Bronchial epithelial cell (primary cell): Measurements from ENCODE around the gene SMIM12. TPM values are rescaled to one million over a fixed set of nuclear protein-coding genes. Genes with fewer than 3 reads are reported as not detected.
"Not testable (repeated sequence)": the region's sequence is repeated elsewhere in the genome, so short reads cannot be mapped to it uniquely, and the experiment has no call there.

Source experiments
- DNase-seq: peaks from one replicate; pipeline ENCODE4 v3.0.0-alpha.2; 2010; ENCODE audit warnings: low read depth
- FAIRE-seq: peaks from 2 replicates; lab custom pipeline; 2011; peaks lifted over from hg19 to GRCh38; lab: Jason Lieb, UNC
- H3K27me3 ChIP-seq: 2 replicates; pipeline ENCODE4 v1.5.1; 2011; ENCODE audit warnings: low read length; ENCODE audit not compliant: control insufficient read depth, insufficient read depth
- H3K36me3 ChIP-seq: 2 replicates; pipeline ENCODE4 v1.5.1; 2011; ENCODE audit warnings: low read length; ENCODE audit not compliant: control insufficient read depth, insufficient read depth
- H3K4me3 ChIP-seq: 2 replicates; pipeline ENCODE4 v1.5.1; 2011; ENCODE audit warnings: mild to moderate bottlenecking, low read depth, low read length, control low read depth
- total RNA-seq: library from RNA; depleted of rRNA; stranded (reverse); fragments of >200 nt; gene quantifications from 2 replicates; pipeline ENCODE4 v1.2.1, GENCODE V29; 2014
- TF ChIP-seq, protein P1 (sequence below): IDR thresholded peaks from 2 replicates; pipeline ENCODE4 v1.5.1; 2011; ENCODE audit warnings: mild to moderate bottlenecking, moderate library complexity, low read length, control low read depth, inconsistent platforms; ENCODE audit not compliant: insufficient read depth, severe bottlenecking

The SMIM12 gene
- total RNA-seq, 1 donor from 2014 or later: 34.8 TPM

DNA sequence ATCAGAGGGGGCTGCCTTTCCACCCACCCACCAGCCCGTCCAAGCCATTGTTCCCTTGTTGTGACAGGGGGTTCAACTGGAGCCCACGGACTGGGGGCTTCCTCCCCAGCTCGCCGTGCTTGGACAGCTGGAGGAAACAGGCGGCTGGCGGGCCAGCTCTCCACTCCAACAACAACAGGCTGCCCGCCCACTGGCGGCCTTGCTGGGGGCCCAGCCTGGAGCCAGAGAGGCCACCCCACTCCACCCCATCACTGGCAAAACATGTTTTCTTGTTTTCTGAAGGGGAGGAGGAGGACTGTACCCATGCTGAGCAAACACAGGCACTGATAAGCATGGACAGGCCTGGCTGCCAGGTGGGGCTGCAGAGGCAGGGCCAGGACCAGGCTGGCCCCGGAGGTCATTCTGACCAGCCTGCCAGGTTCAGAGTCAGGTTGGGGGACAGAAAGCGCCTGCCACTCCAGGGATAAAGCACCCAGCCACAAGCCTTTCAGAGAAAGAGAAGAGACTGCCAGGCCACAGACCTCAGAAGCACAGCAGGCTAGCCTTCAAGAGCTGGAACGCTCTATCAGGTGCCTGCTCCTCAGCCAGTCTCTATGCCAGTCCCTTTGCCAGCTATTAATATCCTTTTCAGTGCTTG, 34.0 kb downstream of the SMIM12 start:
- H3K4me3 ChIP-seq: no peak overlapping the region
- H3K36me3 ChIP-seq: no peaks in the 10 kb centered on the region
- DNase-seq (peak; percentile 8), FAIRE-seq (no peak)
- no peaks in the 10 kb centered on the region for H3K27me3 ChIP-seq
- TF ChIP-seq, protein P1, sequence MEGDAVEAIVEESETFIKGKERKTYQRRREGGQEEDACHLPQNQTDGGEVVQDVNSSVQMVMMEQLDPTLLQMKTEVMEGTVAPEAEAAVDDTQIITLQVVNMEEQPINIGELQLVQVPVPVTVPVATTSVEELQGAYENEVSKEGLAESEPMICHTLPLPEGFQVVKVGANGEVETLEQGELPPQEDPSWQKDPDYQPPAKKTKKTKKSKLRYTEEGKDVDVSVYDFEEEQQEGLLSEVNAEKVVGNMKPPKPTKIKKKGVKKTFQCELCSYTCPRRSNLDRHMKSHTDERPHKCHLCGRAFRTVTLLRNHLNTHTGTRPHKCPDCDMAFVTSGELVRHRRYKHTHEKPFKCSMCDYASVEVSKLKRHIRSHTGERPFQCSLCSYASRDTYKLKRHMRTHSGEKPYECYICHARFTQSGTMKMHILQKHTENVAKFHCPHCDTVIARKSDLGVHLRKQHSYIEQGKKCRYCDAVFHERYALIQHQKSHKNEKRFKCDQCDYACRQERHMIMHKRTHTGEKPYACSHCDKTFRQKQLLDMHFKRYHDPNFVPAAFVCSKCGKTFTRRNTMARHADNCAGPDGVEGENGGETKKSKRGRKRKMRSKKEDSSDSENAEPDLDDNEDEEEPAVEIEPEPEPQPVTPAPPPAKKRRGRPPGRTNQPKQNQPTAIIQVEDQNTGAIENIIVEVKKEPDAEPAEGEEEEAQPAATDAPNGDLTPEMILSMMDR: no peak

DNA sequence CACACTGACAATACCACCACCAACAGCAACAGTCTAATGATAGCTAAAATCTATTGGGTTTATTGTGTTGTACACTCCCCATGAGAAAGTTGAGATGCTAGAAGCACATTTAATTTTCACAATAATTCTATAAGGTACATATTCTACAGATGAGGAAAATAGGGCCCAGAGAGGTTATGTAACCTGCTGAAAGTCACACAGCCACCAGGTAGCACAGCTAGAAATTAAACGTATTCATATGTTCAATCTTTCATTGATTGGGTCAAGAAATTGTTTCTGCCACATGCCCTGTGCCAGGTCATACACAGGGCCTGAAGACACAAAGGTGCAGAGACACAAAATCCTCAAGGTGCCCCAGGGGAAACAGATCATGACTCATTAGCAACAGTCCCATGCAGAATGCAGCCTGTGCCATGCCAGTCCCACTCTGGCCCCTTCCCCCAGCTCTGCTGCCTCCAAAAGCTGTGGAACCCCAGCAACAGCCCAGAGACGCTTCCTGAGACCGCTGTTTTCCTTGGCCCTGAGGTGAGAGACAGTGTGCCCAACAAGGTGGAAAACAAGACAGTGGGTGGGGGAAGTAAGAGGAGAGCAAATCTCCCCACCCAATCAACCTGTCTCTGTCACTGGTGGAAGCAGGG, 34.6 kb downstream of the SMIM12 start:
- H3K27me3 ChIP-seq: no peaks in the 10 kb centered on the region
- DNase-seq (peak; percentile 23), FAIRE-seq (no peak)
- H3K4me3 ChIP-seq: no peak overlapping the region
- no peaks in the 10 kb centered on the region for H3K36me3 ChIP-seq
- TF ChIP-seq, protein P1: no peak

DNA sequence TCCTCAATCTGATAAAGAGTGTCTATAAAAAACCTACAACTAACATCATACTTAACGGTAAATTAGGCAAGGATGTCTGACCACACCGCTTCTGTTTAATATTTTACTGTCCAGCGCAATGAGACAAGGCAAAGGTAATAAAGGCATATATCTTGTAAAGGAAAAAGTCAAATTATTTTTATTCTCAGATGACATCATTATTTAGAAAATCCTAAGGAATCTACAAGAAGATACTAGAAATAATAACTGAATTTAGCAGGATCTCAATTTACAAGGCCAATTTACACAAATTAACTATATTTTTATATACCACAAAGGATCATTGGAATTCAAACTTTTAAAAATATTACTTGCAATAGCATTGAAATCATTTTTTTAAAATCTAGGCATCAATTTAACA, 37.3 kb downstream of the SMIM12 start:
- FAIRE-seq (no peak), DNase-seq (no peak)
- Histone ChIP-seq H3K4me3 (no peak overlapping the region), H3K36me3 (no peaks in the 10 kb centered on the region), H3K27me3 (no peaks in the 10 kb centered on the region)
- TF ChIP-seq, protein P1: no peak

DNA sequence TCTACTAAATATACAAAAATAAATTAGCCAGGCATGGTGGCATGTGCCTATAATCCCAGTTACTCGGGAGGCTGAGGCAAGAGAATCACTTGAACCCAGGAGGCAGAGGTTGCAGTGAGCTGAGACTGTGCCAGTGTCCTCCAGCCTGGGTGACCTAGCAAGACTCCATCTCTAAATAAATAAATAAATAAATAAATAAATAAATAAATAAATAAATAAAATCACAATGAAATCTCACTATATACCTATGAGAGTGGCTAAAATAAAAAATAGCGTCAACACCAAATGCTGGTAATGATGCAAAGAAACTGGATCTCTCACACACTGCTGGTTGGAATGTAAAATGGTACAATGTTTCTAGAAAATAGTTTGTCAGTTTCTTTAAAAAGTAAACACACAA, 40.7 kb downstream of the SMIM12 start:
- not testable (repeated sequence) for DNase-seq, FAIRE-seq, H3K36me3 ChIP-seq, H3K27me3 ChIP-seq, H3K4me3 ChIP-seq

DNA sequence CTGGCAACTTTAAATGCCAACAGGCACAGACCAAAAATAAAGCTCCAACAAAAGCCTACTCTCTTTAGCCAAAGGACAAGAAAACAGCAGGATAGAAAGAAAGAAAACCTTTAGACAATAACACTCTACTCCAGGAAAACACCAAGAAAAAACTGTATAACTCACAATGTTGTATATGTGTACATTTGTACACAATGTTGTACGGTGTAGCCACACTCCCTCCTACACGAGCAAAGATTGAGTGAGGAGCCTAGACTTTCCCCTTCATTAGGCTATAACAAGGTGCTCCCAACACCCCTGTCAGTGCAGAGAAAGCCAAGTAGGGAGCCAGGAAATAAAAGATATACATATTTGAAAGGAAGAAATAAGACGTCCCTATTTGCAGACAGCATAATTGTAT, 42.8 kb downstream of the SMIM12 start:
- TF ChIP-seq, protein P1: no peak
- no peaks in the 10 kb centered on the region for H3K36me3 ChIP-seq
- FAIRE-seq: no peak

DNA sequence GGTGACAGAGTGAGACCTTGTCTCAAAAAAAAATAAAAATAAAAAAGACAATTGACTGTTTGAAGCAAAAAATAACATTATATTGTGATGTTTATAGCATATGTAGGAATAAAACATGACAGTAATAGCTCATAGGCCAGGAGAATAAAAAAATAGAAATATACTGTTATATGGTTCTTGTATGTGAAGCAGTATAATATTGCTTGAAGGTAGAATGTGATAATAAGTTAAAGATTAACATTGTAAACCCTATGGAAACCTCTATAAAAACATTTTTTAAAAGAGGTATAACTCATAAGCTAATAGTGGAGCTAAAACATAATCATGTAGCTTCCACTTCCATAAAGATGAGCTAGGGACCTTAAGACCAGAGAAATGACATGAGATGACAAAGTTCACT, 43.2 kb downstream of the SMIM12 start:
- Histone ChIP-seq H3K27me3 (no peaks in the 10 kb centered on the region), H3K4me3 (no peak overlapping the region), H3K36me3 (no peaks in the 10 kb centered on the region)
- DNase-seq (no peak), FAIRE-seq (no peak)
- TF ChIP-seq, protein P1: no peak

More for the DNA sequence above, 42.8 kb downstream of the SMIM12 start:
- Histone ChIP-seq H3K4me3 (no peak overlapping the region), H3K27me3 (no peaks in the 10 kb centered on the region)
- DNase-seq: no peak

DNA sequence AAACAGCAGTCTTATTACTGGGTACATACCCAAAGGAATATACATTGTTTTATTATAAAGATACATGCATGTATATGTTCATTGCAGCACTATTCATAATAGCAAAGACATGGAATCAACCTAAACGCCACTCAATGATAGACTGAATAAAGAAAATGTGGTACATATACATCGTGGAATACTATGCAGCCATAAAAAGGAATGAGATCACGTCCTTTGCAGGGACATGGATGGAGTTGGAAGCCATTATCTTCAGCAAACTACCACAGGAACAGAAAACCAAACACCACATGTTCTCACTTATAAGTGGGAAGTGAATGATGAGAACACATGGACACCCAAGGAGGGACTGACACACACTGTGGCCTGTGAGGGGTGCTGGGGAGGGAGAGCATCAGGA, 48.8 kb downstream of the SMIM12 start:
- not testable (repeated sequence) for H3K4me3 ChIP-seq, H3K36me3 ChIP-seq, FAIRE-seq, H3K27me3 ChIP-seq, DNase-seq
